HG02571 (cell line): ENCODE data around the gene ANKLE1.
A peak's percentile ranks its signal among the peaks of the same experiment; 100 is the strongest.

Experiments
- ATAC-seq: cut with Tn5 transposase; IDR thresholded peaks from one replicate; pipeline ENCODE4 v1.9.1; 2021; ENCODE audit warnings: mild to moderate bottlenecking, moderate library complexity; ENCODE audit not compliant: unreplicated experiment

ANKLE1 gene

DNA sequence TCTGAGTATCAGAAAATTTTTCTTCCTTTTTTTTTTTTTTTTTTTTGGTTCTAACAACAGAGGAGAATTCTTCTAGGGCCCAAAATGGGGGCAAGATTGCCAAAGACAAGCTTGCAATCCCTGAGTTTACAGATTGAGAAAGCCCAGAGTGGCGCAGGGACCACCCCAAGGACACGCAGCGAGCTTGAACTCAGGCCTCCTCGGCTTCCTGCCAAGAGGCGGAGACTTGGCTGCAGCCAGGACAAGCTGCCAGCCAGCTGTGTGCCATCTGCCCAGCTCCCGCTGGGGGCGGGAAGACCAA, 23.5 kb downstream of the ANKLE1 start:
- ATAC-seq = no peak

DNA sequence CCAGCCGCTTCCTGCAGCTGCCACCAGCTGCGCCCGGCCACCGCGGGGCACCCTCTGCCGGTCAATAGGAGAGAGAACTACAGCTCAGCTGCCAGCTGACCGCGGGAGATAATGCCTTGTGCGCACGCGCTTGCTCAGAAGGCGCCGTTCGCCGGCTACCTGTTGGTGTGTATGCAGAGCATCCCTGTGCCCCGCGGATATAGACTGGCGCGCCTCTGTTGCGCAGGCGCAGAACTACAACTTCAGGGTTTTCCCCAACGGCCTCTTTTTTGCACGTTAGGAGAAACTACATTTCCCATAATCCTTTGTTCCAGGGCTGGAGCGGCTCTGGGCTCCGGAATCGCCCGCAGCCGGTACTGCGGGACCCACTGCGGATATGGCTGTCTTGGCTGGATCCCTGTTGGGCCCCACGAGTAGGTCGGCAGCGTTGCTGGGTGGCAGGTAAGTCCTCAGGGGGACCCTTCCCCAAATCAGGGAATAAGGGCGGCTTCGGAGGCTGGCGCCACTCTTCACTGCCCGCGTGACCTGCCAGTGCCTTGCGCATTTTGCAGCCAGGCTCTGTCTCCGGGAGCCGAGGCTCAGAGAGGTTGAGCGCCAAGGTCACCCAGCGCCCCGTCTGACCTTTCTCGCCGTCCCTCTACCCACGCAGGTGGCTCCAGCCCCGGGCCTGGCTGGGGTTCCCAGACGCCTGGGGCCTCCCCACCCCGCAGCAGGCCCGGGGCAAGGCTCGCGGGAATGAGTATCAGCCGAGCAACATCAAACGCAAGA, 24.0 kb downstream of the ANKLE1 start, which contains the start of gene MRPL34:
TSS of gene MRPL34 (plus strand) at position 356 of the 768 bp plus-strand sequence. CDS start at position 377, 21 bp downstream.
- ATAC-seq = peak; percentile 49

DNA sequence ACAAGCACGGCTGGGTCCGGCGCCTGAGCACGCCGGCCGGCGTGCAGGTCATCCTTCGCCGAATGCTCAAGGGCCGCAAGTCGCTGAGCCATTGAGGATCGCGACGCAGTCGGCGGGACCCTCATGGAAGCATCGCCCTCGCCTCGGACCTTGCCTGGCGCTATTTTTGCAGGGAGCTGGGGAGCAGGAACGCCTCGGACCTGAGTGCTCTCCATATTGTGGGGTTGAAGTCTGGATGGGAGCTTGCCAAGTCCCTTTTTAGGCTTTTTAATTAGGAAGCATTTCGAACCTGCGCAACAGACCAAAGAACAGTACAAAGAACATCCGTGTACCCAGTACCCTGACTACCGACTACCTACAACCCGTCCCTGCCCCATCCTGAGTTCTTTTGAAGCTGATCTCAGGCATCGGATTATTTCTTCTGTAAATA, 24.6 kb downstream of the ANKLE1 start:
- no peak for ATAC-seq

DNA sequence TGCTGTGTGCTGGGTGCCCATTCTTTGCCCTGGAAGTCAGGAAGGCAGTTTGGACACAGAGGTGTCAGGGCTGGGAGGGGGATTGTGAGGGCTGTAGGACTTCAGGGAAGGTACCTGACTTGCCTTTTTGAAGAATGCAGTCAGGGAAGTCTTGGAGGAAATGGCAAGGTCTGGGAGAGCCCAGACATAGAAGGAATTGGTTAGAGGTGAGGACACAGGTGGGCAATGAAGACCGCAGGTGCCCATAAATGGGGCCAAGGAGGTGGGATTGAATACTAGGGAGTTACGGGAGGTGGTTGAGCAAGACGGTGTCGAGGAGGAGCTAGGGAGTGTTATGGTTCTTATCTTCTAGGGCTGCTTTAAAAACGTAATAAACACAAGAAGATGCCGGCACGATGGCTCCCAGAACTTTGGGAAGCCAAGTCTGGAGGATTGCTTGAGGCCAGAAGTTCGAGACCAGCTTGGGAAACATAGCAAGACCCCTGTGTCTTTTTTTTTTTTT, 26.2 kb downstream of the ANKLE1 start:
- ATAC-seq = no peak

DNA sequence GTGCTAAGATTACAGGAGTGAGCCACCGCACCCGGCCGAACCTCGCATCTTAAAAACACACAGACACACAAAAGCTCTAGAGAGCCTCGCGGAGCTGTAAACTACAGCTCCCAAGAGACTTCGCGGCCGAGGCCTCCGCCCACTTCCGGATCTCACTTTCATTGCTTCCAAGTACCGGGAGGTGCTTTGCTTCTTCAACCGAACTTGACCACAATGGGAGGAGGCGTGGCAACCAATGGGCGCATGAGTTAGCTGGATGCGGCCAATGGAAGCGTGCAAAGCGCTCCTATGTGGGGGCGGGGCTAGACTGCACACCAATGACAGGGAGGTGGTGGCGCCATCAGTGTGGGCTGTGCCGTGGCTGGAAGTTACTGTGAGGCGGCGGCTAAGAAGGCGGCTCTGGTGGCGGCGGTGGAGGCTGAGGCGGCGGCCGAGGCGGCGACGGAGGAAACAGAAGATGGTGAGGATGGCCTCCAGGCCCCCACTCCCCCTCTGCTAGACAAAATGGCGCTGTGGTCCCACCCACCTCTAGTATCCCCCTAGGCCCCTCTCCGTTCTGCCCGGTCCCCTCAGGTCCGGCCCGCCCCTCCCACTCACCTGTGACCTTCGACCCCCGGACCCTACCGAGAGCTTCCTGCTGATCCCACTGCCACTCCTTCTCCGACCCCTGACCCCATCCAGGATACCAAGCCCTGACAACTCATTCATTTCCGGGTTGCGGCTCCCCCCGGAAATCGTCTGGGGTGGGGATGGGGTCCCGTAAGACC, 27.7 kb downstream of the ANKLE1 start, which contains the start of gene DDA1:
TSS of gene DDA1 (plus strand) at position 366 of the 767 bp plus-strand sequence. CDS start at position 458, 92 bp downstream.
- ATAC-seq = peak; percentile 57

DNA sequence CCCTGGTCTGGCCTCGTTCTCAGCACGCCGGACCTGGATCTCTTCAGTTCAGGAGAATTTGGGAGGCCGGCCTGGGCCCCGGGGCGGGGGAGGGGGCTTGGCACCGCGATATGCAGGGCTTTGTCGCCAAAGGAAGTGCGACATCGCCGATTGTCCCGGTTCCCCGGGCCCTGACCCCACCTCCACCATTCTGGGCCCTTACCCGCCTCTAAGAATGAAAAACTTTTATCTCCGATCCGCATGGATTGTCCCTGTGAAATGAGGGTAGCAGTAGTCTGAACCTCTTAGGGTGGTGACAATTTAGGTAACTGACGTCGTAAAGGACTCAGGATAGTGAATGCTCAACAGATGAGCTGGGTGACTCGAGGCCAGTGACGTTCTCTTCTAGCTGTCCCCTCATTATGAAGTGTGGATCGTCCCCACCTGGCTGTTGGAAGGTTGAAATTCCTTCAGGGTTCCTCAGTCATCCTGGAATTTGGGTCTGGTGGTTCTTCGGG, 28.3 kb downstream of the ANKLE1 start:
- ATAC-seq = no peak

DNA sequence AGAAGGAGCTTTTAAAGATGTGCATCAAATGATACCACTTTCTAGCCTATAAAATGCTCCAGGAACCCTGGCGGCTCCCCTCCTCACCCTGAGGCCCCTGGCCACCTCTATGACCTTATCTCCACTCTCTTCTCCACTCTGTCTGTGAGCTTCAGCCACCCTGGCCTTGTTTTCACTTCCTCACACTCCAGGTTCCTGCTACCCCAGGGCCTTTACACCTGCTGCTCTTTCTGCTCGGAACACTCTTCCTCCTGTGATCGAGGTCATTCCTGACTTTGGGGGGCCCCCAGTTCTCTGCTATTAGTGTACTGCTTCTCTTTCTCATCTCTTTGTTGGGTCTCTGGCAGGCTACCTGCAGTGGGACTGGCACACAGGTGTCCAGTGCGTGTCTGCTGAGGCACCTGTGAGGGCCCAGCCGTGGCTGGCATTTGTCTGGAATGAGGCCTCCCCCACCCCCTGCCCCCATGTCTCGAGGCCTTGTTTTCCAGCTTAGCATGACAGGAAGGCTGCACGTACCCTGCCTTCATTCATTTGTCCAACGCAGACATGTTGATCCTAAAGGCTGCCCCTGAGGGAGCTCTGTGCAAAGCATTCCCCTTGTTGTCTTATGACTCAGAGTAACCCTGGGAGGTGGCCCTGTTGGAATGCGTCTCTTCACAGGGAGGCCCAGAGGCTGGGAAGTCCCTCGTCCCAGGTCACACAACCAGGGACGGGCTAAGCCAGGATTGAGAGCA, 29.9 kb downstream of the ANKLE1 start:
- no peak for ATAC-seq

DNA sequence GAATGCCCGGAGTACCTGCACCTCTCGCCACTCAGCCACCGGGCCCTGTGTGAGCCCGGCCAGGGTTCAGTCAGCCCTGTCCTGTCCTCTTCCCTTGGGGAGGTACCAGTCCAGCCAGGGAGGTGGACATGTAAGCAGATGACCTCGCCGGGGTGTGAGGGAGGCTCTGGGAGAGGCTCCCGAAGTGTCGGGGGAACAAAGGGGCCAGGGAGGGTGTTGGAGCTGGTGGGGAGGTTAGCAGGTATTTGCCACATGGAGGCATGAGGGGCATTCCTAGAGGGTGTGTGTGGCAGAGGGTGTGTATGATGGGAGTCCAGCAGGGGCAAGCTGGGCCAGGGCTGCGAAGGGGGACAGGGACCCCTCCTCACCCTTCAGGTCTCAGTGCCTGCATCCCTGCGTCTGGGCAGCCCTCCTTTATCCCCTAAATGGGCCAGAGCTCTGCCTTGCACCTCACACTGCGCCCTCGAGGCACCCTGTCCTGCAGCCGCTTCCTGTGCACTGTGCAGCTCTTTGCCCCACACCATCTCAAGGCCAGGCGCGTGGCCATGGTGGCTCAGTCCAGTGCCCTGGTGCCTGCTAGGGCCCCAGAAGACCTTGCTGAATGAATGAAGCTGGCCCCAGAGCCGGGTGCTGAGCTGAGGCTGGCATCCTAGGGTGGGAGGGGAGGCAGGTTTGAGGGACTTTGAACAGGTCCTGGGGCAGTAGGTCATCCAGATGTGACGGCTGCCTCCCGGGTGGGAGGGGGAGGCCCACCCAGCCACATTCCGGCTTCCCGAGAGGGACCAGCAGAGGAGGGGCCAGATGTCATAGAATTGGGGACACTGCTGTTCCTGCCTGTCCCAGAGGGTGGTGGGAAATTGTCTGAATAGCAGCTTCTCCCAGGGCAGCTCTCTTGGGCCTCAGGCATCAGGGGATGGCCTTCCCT, 30.8 kb downstream of the ANKLE1 start:
- ATAC-seq = no peak

DNA sequence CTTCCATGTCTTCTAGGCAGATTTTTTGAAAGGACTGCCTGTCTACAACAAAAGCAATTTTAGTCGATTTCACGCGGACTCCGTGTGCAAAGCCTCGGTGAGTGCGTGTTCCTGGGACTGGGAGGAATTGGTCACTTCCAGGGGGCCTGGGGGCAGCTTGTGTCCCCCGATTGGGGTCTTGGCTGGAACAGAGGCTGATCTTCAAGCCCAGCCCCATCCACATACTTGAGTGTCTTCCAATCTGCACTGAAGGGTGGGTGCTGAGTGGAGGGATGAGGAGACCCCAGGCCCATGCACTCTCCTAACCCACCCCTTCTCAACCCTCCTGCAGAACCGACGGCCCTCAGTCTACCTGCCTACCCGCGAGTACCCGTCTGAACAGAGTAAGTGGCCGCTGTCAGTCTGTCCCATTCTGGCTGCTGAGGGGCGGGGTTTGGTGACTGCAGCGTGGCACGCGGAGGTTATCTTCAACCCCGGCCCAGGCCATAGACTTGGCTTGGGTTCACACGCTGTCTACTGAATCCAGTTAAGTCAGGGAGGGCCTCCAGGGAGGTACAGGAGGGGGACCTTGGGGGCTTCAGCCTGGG, 32.4 kb downstream of the ANKLE1 start:
- no peak for ATAC-seq

DNA sequence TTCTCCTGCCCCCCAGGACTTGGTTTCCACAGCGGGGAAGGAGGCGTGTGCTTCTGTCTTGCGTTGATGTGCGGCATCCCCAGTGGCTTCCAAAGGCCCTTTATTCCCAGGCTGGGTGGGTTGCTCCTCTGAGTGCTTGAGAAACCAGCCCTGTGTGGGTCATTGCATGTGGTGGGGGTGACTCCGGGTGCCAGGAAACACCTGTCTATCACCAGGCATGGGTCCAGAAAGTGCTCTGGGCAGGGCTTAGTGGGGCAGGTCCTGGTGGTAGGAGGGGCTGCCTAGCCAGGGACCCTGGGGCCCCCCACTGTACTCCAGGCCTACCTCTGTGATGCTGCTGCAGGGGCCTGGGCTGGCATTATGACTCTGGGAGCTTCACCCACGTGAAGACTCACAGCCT, 37.3 kb downstream of the ANKLE1 start:
- ATAC-seq = no peak

DNA sequence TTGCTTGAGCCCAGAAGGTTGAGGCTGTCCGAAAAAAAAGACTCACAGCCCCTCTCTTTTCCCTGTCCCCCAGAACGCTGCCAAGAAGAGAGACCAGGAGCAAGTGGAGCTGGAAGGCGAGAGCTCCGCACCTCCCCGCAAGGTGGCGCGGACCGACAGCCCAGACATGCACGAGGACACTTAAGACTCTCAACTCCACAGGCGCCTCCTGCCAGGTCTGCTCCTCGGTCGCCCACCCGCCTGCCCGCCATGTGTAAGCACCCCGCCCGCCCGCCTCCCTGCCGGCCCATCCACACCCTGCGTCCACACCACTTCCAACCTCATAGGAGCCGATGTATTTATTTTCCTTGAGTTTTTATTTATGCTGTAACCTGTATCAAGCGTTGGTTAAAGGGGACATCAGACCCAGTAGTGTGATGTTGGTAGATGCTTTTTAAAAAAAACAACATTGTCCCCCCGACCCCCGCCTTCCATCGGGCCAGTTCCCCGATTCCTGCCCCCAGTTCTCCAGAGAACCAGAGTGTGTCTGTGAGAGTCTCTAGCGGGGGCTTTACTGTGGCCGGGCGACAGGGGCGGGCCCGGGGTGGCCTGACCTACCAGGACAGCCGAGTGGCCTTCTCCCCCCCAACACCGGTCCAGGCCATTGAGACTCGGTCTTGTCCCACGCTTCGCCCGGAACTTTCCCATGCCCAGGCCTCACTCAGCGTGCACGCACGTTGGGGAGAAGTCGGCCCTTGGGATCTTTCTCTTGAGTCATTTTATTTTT, 38.0 kb downstream of the ANKLE1 start:
- no peak for ATAC-seq

DNA sequence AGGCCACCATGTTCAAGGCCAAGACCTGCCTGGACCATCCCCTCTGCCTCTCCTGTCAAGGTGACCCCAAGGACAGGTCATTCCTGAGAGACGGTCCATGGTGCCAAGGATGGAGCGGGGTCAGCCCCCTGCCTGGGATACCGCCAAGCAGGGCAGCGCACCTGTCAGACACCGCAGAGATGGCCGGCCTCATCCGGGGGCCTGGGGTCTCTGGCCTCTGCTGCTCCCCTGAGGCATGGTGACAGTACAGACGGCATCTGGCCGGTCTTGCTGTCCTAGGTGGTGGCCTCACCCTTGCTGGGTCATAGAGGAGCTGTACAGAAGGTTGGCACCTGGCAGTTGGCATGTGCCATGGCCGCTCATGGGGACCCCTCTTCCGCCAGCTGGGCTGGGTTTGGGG, 38.7 kb downstream of the ANKLE1 start:
- ATAC-seq = no peak

DNA sequence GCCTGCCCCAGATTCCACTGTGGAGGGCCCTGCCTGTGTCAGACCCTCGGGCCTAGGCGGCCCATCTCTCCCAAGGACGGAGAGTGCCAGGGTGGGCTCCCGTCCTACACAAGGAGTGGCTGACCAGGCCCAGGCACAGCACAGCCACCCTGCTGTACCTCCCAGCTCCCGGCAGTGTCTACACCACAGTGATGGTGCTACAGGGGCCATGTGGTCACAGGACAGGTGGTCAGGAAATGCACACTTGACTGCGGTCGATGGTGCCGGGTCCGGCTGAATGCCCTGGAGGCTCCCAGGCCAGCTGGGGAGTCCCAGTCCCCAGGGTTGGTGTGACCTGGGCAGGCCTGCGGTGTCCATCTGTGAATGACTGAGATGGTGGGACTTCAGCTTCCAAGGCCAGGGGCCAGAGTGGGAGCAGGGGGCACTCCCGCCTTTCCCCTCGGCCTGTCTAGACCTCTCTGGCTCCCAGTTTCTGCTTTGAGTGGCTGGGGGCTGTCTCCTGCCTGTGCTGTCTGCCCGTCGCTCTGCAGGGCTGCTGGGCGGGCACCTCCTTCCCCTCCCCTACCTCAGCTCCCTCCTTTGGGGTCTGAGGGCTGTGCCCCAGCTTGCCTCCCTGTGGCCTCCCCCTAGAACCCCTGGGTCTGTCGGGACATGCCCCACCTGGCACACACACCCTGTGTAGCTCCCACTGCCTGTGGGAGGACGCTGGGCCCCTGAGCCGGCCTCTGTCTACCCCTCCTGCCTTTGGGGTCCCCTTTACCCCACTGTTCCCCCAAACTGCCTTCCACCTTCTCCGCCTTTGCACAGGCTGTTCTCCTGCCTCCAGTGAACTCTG, 40.2 kb downstream of the ANKLE1 start:
- ATAC-seq = no peak

DNA sequence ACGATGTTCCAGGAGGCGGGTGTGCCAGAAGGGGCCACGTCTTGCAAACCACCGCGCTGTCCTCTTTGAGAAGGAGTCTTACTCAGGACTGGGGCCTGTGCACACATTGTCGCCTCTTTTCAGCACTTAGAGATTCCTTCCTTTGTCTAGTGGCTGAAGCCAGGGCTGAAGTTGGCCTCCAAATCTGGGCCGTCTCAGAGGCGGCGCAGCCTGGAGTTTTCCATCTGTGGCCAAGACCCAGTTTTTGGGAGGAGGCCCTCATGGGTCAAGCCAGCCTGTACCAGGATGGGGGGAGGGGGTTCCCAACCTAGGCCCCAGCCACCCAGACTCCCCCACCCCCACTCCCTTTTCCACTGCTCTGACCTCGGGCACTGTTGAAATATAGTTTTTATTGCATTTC, 41.2 kb downstream of the ANKLE1 start:
- ATAC-seq = no peak

DNA sequence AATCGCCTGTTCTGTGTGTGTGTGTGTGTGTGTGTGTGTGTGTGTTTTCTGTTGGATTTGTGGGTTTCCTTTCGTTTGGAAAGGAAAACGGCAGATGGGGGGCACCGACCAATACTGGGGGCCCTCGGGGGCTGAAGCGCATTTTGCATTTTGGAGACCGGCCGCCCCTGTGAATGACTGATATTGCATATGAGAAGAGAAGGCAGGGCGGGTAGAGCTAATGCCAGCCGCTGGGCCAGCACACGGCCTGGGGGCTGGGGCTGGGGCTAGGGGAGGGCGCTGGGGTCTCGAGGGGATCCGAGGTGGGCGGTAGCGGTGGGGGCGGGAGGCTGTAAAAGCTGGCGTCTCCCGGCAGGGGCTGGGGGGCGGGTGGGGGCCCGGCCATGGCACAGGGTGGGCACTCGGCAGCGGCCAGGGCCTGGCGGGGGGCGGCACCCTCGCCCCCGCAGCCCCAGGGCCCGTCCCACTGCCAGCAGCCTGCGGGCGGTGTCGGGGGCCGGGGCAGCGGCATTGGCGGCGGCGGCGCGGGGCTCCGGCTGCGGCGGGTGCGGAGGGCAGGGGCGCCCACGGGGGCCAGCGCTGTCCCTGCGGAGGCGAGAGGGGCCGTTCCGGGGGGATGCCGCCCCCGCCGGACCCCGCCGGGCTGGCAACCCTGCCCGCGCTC, 41.7 kb downstream of the ANKLE1 start:
- ATAC-seq = no peak

DNA sequence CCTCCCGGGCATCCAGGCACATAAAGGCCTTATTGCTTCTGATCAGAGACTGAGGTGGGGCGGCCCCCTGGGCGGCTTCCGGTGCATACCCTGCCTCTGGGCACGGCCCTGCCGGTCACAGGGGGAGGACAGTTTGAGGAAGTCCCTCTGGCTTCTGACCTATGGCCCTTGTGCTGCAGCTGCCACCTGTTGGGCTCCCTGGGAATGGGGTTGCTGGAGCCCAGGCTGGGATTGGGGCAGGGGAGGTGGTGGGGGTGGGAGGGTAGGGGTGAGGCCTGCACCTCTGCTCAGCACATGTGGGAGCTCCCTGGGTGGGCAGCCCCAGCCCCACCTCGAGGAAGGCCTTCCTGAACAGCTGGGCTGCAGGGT, 42.2 kb downstream of the ANKLE1 start:
- no peak for ATAC-seq

DNA sequence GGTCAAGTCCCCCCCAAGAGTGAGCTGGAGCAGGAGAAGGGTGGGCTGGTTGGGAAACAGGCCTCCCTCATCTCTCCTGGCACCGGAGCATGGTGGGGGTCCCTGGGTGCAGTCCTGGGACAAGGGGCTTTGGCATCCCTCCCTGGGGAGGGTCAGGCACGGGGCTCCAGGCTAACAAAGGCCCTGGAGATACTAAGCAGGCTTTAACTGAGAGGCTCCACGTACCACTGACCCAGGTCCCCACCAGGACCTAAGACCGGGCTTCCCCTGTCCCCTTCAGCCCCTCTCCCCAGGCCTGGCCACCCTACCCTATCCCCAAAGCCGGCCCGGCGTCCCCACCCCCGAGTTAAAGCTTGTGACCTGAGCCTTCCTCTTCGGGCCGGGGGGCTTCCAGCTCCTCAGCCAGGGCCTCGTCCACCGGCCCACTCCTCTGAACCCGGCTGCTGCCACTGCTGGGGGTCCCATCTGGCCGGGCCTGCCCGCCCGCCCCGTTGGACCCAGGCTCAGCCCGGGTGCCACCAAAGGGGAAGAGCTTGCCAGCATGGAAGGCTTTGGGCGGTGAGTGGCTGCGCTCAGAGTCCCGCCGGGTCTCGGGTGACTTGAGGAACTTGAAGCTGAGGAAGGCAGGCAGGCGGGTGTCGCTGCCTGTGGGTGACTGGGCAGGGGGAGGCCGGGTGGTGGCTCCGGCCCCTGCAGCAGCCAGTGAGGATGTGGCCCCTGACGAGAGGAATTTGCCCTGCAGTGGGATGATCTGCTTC, 42.8 kb downstream of the ANKLE1 start:
- no peak for ATAC-seq
